ENCODE results near the gene CST3.
"Not testable (repeated sequence)": the region's sequence is repeated elsewhere in the genome, so short reads cannot be mapped to it uniquely, and the experiment has no call there.

CST3 gene

DNA sequence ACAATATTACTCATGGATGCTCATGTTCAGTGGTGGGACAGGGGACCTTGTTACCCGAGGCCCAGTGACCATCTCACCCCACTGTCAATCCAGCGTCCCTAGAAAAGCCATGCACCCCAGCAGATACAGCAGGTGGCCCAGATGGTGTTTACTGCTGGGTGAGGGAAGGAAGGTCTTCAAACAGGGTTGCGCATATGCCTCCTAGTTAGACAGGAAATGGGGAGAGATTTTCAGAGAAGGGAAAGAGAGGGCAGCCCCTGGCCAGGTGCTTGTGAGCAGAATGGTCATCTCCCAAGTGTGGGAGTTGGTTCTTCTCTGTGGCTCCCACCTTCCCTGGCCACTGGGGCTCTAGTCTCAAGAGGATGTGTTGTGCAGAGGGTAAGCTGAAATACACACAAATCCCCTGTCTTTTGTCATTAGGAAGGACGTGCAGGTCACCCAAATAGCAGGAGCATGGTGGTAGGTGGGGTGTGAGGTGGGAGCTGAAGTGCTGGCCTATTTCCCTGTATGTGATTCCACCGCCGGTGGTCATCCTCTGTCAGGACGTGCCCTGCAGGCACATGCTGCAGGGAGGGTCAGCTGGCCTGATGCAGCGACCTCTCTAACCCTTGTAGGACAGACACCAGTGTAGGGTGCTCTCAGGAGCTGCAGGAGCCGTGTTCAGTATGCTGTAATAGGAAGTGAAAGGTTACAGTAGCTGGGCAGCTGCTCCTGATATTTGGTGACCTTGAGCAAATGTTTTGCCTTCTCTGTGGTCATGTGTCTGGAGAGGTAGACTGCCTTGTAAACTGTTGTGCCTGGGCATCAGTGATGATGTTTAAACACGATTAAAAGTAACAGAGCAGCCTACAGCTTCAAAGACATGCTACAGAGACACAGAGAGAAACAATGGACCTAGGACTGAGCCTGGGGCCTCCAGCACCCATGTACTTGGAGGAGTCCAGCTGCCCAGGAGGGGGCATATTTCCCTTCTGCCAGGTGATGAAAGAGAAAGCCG lies 3.2 kb upstream of the CST3 start:
- DNase-seq, result no peak

DNA sequence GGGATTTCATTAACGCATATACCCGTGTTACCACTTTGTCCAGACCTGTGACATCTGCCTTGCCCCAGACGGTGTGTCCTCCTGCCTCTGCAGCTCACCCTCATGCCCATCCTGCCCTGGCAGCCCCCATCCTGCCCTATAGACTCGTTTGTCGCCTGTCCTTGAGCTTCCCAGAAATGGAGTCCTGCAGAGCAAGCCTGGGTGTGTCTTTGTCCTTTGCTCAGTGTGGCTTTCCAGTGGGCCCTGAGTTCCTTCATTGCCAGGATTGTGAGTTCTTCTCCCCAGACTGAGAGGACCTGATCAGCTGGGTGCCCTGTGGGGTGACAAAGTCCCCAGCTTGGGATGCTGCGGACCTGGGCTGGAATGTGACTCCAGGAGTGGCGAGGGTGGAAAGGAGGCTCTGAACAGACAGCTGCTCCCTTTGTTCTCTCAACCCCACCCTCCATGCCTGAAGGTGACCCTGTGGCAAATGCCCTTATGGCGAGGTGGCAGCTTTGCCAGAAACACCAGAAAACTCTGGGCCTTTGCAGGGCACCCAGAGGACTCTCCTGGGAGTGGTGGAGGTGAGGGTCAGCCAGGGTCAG lies 2.4 kb upstream of the CST3 start:
- no peak for DNase-seq

DNA sequence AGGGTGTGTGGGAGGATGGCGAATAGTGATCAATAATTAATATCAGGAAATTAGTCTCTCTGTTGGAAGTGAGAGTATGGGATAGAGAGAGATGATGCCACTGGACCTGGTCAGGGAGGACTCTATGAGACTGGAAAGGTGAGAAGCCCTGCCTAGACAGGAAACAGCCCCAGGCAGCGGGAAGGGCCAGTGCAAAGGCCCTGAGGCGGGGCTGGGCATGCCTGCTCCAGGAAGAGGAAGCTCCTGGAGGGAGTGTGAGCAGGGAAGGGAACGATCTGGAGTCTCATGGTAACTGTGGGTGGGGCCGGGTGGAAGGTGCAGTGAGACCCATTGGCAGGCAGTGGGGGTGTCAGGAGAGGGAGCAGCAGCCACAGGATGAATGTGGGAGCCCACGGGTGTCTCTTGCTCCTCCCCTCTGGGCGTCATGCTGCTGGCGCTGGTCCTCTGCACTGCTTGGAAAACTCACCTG lies 1.8 kb upstream of the CST3 start:
- no peak for DNase-seq

DNA sequence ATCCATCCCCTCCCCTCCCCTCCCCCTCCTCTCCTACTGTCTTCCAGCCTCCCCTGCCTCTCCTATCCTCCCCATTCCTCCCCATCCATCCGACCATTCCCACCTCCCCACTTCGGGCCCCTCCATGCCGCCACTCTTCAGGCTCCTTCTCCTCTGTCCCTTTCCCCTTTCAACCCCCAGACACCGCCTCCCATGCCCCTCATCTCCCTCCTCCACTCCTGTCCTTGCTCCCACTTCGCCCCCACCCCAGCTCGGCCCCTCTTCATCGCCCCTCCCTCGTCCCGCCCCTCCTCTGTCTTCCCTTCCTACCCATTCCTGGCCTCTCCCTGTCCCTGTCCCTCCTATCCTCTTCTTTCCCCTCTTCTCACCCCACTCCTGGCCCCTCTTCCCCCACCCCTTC lies 554 bp upstream of the CST3 start:
- DNase-seq, result no peak

DNA sequence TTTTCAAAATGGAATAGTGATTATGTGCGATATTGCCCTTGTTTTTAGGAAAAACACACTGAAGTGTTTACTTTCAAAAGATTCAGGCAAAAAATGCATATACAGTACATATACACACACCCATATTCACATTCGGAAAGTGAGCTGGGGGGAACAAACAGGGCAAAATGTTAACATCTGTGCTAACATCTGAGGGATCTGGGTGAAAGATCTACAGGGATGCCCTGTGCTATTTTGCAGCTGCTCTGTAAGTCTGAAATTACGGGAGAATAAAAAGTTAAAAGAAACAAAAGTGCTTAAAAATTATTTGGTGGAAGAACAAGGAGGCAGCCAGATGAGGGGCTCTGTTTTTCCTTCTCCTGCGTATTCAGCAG lies 860 bp downstream of the CST3 start:
- no peak for DNase-seq

DNA sequence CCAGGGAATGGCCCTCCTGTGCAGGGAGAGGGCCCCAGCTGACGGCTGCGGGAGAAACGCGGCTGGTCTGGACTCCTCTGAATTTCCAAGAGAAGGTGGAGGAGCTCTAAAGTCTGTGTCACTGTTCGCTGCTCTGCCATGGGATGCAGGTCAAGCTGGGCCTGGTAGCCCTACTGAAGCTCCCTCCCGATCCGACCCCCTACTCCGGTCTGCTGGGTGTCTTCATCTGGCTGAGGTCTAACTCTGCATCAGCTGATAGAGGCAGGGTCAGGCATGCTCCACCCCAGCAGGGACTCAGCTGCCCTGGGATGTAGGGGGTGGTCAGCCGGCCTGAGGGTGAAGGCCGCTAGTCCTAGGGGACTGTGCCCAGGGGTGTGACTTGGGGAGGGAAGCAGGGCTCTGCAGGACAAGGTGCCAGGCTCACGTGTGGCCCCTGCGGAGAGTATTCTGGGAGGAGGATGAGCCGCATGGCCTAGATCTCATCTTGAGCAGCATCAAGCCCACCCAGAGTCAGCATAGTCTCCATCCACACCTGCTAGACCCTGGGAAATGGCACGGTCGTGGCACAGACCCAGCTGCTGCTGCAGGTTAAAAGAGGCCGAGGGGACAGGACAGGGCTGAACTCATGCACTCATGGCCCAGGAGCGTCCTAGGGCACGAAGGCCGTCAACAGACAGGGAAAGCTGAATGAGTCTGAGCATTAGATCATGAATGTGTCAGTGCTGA lies 1.4 kb downstream of the CST3 start:
- DNase-seq, result no peak

DNA sequence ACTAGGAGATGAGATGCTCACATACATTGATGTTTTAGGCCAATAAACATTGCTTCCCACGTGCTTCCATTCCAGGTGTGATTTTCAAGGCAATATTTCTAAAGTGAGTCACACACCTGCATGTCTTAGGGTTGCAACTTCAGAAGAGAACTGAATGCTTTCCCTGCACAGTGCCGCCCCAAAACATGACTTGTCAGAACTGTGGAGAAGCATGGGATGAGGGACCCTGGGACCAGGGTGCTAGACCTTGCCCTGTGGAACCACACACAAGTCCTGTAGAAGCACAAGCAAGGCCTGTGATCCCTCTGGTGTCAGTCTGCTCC lies 2.0 kb downstream of the CST3 start:
- not testable (repeated sequence) for DNase-seq

DNA sequence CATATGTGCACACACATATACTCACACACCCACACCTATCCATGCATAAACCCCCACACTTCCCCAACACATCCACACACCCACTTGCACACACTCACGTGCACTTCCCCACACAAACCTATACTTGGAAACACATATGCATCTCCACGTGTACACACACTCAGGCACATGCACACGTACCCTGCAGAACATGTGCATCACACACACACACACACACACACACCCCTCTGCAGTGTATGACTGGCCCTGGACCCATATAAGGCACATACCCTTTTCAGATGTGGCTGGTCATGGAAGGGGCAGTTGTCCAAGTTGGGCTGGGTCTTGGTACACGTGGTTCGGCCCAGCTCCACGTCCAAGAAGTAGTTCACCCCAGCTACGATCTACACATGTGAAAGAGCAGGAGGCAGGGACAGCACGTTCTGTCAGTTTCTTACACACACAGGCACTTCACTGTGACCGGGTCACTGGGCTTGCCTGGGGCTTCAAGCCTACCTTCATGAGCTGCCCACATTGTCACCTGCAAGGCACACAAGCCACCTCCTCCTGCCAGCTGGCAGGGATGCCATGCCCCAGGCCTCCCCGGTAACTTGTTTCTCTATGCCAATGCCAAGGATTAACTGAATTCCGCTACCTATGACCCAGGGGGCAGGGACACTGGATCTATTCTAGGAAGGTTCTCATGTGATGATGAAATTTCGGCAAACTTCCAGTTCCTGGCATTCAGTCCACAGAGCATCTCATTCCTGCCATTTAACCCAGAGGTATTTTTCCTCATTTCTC lies 2.6 kb downstream of the CST3 start:
- DNase-seq, result no peak

DNA sequence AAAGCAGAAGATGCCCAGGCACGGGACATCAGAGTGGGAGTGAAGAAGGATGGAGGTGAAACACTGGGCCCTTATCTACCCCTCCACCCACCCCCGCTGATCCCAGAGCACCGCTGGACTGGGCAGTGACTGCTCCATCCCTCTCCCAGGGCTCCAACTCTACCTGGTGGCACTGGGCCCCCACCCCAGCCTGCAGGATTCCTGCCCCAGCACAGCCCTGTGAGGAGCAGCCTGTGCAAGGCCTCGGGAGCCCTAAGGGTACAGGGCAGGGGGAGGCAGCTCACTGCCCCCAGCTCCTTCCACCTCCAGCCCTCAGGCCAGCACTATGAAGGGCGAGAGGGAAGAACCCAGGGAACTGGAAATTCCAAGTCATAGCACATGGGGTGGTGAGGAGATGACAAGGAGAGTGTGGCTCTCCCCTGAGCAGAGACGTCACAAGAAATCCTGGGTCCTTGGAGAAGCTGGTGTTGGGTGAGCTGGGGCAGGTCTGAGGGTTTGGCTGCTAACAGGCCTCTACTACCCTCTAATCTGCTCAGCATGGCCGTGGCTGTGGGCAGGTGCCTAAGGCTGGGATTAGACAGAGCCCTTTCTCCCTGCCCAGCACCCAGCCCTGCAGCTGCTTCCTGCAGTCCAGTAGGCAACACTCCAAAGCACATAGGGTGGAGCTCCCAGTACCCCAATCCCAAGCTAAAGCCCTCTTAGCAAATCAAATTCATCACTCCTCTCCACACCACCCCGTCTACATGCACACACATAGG lies 3.5 kb downstream of the CST3 start:
- no peak for DNase-seq

DNA sequence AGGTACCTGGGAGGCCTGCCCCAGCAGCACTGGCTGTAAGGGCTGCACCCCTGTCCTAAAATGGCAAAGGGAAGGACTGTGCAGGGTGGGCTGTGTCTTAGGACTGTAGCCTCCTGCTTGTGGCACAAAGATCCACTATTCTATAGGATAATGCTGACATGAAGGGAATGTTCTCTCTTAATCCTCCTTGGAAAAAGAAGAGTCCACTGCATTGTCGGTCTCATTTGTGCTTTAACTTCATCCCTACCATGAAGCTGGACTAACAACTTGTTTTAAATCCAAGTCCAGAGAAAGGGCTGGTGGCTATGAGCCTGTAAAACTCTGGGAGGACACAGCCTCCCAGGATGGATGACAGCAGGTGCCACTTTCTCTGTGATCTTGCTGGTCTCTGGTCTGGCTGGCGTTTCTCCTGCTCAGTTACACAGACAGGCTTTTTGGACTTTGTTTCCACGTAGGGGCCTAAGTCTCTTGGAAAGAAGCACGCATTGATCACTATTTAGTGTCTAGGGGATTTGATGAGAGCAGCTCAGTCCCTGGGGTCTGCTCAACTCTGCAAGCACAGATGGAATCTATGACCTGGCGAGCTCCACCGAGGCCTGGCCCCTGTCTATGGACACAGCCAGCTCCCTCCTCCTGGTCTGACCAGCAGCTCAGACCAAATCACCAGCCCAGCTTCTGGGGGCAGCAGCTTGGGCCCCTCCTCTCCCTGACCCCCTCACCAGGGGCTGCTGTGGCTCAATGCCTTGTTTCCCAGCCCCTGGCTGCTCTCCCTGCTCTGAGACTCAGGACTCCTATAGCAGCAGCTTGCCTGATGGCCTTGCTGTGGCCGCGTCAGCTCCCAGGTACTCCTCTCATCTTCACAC lies 4.8 kb downstream of the CST3 start:
- no peak for DNase-seq

DNA sequence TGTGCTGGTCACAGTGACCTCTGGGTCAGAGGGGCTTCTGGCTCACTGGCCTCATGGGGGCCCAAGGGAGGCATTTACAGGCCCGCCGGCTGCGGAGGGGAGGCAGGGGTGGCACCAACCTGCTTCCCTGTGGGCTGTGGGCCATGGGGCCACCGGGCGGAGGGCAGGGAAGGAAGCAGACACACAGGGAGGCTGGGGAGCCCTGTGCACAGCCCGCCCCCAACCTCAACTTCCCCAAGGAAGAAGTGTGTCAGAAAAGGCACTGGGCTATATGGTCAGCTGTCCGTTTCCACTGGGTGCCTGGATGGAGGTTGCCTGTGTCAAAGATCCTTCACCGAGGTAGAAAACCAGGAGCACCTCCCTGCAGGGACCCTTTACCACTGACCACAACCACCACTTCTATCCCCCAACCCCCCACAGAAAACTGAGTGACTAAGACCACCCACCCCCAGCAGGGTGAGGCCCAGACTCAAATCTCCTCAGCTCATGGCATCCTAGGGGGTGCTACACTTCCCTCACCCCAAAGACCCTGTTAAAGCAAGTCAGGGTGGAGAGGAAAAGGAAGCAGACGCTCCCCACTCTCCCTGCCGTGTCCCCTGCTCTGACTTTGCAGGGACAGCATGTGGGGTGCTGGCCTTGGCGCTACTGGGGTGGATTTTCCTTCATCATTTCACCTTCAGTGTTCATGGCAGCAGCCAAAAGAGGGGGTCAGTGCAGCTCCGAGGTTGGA lies 5.6 kb downstream of the CST3 start:
- DNase-seq, result no peak

DNA sequence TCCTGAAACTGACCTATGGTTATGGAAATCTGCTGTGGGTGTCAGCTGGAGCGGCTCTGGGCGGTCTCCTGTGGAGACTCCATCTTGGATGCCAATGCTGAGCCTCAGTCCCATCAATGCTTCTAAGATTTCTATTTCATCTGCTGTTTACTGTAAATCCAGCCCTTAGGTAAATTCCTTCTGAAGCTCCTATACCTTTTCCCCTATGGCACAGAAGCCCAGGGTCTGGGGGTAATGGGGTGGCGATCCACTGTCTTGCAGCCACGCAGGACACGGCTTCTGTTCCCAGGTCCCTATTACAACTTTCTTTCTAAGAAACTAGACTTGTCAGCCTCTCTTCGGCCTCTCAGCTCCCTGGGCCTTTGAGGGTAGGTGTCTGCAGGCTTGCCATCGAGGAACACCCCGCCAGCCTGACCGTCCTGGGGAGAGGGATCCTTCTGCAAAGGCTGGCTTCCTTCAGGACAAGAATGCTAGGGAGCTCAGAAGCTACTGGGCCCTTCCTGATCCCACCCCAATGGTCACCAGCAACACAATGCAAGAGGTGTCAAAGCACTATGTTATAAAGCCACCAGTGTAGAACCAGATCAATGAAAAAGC lies 6.4 kb downstream of the CST3 start:
- DNase-seq, result no peak

DNA sequence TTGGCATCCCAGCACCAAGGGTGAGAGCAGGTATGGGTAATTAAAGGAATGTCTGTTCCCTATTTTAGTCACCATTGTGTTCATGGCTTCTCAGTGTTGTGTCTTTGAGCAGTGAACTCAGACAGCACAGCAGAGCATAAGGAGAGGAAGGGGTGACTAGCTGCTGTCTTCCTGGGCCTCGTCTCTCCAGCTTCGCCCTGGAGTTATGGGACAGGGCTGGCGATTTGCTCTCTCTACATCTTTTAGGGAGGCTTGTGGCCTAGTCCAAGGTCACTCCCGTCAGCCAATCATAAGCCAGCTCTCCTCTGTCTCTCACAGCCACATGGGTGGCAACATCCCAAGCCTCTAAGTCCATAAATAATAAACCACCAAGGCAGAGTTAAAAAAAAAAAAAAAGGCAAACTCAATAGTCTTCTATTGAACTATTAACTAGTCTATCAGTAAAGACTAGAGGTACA lies 7.3 kb downstream of the CST3 start:
- no peak for DNase-seq

DNA sequence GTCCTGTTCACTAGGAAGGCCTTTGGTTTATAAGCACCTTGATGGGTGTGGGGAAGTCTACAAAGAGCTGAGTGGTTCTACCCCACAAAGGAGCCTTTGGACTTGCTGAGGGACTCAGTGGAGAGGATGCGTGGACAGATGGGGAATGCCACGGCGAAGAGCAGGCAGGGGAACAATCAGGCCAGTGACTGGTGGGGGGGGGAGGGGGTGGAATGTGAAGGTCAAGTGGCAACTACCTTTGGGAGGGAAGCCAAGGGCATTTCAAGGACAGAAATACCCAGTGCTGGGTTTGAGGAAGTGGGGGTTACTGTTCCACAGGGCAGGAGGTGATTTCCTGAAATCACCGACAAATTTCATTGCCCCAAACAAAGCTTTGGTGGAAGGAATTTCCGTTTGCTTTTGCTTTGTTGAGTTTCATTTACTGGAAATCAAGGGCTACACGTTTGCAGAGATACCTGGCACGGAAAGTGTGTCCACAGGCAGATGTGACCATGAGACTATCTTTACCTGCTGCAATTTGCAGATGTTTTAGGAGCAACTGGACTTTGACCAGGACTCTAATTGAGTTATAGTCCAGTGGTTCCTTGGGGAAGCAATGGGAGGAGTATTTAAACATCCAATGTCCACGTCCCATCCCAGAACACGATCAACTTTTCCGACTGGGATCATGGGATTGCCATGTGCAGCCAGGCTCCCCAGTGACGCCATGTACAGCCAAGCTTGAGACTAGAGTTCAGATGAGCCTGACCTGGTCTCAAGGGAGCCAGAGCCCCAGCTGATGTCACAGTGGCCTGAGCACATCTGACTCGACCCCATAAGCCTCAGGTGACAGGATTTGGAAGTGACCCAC lies 8.0 kb downstream of the CST3 start:
- no peak for DNase-seq

DNA sequence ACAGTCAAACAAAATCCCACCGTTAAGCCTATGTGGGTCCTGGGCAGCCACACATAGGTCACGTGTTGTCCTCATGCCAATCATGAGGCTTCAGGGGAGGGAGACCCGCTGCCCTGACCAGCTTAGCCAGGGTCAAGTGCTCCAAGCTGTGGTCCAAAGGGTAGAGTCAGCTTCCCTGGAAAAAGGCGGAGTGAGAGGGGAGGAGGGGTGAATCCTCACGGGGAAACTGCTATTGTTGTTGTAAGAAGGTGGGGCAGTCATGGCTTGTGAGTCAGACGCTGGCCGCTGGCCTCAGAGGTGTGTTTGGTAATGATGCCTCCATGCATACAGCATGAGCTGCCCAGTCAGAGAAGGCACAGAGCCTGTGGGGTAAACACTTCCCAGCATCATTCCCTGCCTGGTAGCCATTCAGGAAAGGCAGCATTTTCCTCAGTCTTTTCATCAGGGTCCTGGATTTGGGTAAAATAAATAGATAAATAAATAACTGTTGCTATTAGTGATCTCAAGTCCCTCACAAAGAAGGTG lies 8.7 kb downstream of the CST3 start:
- DNase-seq, result peak in 1 of 2 donors; percentile 33

DNA sequence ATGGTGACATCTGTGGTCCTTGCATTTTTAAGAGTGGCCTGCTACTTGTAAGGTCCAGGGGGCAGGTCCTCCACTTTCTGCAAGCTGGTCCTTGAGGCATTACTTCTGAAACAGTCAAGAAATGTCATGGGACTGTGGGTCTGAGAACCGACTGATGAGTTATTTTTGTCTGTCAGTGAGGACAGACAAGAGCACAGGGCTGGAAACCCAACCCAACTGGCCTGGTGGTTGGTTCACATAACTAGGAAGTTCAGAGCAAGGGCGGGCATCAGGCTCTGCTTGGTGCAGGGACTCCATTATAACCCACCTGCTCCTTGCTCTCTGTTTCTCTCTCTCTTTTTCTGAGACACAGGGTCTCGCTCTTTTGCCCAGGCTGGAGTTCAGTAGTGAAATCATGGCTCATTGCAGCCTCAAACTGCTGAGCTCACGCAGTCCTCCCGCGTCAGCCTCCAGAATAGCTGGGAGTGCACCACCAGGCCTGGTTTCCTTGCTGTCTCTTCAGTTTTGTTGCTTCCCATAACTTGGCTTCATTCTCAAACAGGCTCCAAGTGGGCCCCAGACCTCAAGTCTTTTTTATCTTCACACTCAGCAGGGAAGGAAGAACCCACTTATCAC lies 9.2 kb downstream of the CST3 start:
- no peak for DNase-seq

DNA sequence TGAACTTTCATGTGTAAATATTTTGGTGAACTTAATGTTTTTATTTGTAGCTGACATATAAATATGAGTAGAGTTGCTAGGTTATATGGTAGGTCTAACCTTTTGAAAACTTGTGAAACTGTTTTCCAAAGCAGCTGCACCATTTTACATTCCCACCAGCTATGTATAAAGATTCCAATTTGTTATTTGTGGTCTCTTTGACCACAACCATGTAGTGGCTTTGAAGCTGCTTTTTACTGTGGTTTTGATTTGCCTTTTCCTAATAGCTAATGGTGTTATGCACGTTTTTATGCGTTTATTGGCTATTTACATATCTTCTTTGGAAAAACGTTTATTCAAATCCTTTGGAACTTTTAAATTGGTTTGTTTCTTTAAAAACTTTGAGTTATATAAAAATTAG lies 10.3 kb downstream of the CST3 start:
- DNase-seq, result no peak

DNA sequence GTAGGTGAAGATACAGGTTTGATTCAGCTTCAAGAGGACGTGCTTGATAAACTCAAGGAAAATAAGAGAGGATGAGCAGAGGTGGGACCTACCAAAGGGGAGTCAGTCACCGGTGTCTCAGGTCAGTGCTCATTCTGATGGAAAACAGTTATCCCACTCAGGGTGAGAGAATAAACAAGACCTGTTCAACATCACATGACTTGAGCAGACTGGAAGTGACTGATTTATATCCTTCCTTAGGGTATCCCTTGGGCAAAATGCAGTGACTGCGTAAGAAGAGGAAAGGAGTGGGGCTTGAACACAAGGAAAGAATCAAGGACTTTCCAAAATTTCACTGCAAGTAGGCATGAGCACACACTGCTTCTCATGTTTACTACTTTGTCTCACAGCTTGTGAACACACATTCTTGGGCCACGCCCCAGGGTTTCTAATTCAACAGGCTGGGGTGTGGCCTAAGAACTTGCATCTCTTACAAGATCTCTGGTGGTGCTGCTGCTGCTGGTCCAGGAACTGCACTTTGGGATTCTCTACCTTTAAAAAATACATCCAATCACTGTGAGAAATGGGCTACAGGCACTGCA lies 11.6 kb downstream of the CST3 start:
- DNase-seq, result no peak
